GM12873 (cell line): ENCODE measurements around the gene PLA2G4A.

Experiments
- CTCF ChIP-seq: IDR thresholded peaks from 2 replicates; pipeline ENCODE4 v1.5.1; 2012; ENCODE audit warnings: low read depth, mild to moderate bottlenecking, moderate library complexity, low read length, control low read depth; ENCODE audit not compliant: insufficient read depth; ENCODE audit errors: missing control alignments

The PLA2G4A gene

GRCh38 chr1:186945146-186945545 lies 116.4 kb downstream of the PLA2G4A start:
- no peak for TF ChIP-seq CTCF

DNA sequence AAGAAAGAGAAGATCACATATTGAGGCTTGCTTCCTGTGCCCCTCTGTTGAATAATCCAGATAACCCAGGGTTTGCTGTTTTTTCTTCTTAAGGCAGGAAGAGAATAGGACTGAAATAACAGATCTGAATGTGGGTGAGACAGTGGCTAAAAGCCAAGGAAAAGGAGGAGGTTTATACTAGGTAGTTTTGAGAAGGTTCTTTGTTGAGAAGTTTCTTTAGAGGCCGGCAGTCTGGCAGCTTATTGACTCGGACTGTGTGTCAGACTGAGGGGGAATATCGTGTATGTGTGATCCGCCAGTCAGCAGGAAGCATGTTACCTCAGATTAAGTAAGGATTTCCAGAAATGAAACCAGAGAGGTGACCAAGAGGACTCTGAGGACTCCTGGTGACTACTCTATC lies 119.8 kb downstream of the PLA2G4A start:
- TF ChIP-seq CTCF = no peak

DNA sequence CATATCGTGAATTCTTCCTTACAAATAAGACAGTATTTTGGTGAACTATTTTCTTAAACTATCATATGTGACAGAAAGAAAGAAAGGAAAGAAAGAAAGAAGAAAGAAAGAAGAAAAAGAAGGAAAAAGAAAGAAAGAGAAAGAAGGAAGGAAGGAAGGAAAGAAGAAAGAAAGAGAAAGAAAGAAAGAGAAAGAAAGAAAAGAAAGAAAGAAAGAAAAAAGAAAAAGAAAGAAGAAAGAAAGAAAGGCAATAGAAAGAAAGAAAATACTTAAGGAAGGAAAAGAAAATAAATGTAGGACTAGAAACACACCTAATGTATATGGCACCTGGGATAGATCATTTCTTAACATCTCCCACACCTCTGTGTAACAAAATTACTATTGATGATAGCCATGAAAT lies 120.4 kb downstream of the PLA2G4A start:
- no peak for TF ChIP-seq CTCF

GRCh38 chr1:186950547-186950946 lies 121.8 kb downstream of the PLA2G4A start:
- TF ChIP-seq CTCF = no peak

DNA sequence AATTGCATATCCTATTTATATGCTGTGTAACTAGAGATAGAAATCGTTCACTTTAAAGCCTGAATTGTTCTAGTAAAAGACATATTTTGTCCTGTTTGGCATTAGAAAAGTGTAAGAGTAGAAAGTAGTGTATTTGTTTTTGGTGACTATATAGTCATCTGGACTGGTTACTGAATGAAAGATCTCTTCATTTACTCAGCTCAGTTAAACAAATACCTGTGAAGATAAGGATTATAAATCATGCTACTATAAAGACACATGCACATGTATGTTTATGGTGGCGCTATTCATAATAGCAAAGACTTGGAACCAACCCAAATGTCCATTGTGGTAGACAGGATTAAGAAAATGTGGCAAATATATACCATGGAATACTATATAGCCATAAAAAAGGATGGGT lies 125.1 kb downstream of the PLA2G4A start:
- TF ChIP-seq CTCF = no peak

- TF ChIP-seq CTCF = no peak
These were observed 128.6 kb downstream of the PLA2G4A start for GRCh38 chr1:186957314-186957713.

DNA sequence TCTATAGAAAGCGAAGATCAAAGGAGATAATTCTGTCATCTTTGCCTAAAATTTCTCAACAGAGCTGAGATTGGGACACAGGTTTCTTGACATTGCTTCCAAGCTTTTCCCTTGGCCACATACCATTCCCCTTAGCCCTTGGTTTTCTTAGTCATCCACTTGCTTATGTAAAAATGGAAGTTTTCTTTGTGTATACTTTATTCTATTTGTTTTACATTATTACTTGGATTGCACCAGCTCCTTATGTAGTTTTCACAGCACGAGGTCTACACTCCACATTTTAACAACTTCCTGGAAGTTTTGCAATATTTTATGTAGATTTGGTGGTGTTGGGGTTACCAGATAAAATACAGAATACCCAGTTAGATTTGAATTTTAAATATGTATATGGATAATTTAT lies 129.8 kb downstream of the PLA2G4A start:
- no peak for TF ChIP-seq CTCF

DNA sequence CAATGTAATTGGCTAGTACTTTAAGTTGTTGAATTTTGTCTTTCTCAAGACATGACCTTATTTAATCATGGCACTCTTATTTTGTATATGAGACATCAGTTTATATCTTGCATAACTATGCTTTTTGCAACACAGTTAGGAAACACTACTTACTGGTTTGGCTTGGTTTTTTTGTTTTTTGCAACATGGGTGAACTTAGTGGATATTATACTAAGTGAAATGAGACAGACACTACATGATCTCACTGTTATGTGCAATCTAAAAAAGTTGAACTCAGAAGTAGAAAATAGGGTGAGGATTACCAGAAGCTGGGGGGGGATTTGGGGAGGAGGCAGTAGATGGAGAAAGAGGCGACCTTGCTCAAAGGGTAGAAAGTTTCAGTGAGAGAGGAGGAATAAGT lies 132.1 kb downstream of the PLA2G4A start:
- TF ChIP-seq CTCF = no peak
